K562 (cell line): Measurements from ENCODE around the gene ARHGAP22. TPM values are rescaled to one million over a fixed set of nuclear protein-coding genes. Genes with fewer than 3 reads are reported as not detected.

Source experiments
- ATAC-seq: fragments of 200-7000 bp; cut with Tn5 transposase; 3 replicates; pipeline ENCODE4 v1.9.1; 2020; ENCODE audit warnings: moderate library complexity
- BruUV-seq: library from RNA; stranded (reverse); fragments of 400-500 nt; replicated peaks from 2 replicates; lab custom pipeline; 2021; lab: Mats Ljungman, UMichigan
- CTCF ChIA-PET: fragments of 300-600 bp; formaldehyde crosslinking; extraction: SDS; loops from one replicate; lab custom pipeline; 2021; ENCODE audit warnings: low intra/inter-chr PET ratio; lab: Yijun Ruan, JAX
- POLR2A ChIA-PET: fragments of 300-600, 350-650 bp; sonication (Branson Sonifier 250); formaldehyde crosslinking; extraction: SDS; loops from one replicate; lab custom pipeline; 2021; ENCODE audit warnings: antibody characterized with exemption, inconsistent platforms; lab: Yijun Ruan, JAX
- DNase-seq, 4 experiments: peaks; one replicate each; pipeline versions ENCODE4 v3.0.0 to v3.0.0-alpha.2; 2011 to 2018; ENCODE audit warnings: low spot score in 3 of 4, mixed read lengths in 3 of 4; ENCODE audit errors: extremely low read depth in 1 of 4
- FAIRE-seq: peaks from 2 replicates; lab custom pipeline; 2011; peaks lifted over from hg19 to GRCh38; lab: Jason Lieb, UNC
- H2AFZ ChIP-seq: 2 replicates; pipeline ENCODE4 v1.6.0; 2011; ENCODE audit warnings: low read depth, low read length, control low read depth, inconsistent platforms
- H3K27ac ChIP-seq: fragments of 200-600 bp; 3 replicates; pipeline ENCODE4 v1.8.0; 2011; ENCODE audit warnings: low read depth, mild to moderate bottlenecking, control low read depth, inconsistent platforms, low read length, moderate library complexity, mixed read lengths; ENCODE audit errors: extremely low read depth
- H3K27me3 ChIP-seq, 2 experiments: fragments of 300-600 bp in 1 of 2; 2 replicates in 1 of 2; 3 replicates in 1 of 2; pipeline versions ENCODE4 v1.6.0 to v1.8.0; 2011; ENCODE audit warnings: inconsistent platforms in 2 of 2, low read length in 2 of 2, mild to moderate bottlenecking in 1 of 2, mixed read lengths in 1 of 2, moderate library complexity in 1 of 2; ENCODE audit not compliant: control insufficient read depth in 2 of 2, insufficient read depth in 2 of 2
- H3K36me3 ChIP-seq: fragments of 300-600 bp; 3 replicates; pipeline ENCODE4 v1.8.0; 2011; ENCODE audit warnings: mild to moderate bottlenecking, low read length, inconsistent platforms; ENCODE audit not compliant: control insufficient read depth, insufficient read depth
- H3K4me1 ChIP-seq, 2 experiments: fragments of 200-600 bp in 1 of 2; replicated peaks in 1 of 2; 2 replicates in 1 of 2; 3 replicates in 1 of 2; pipeline versions ENCODE4 v1.5.1 to v1.8.0; 2011; ENCODE audit warnings: inconsistent platforms in 2 of 2, low read length in 2 of 2, mild to moderate bottlenecking in 1 of 2, mixed read lengths in 1 of 2, moderate library complexity in 1 of 2; ENCODE audit not compliant: control insufficient read depth in 2 of 2, insufficient read depth in 2 of 2
- H3K4me2 ChIP-seq: 2 replicates; pipeline ENCODE4 v1.6.1; 2011; ENCODE audit warnings: low read length, control low read depth, inconsistent platforms, mixed read lengths; ENCODE audit not compliant: insufficient read depth
- H3K4me3 ChIP-seq: fragments of 200-600 bp; sonication (generic), shearing (Covaris generic); 2 replicates; pipeline ENCODE4 v1.5.1; 2016; ENCODE audit warnings: control low read depth, inconsistent platforms
- H3K79me2 ChIP-seq: fragments of 200-600 bp; 3 replicates; pipeline ENCODE4 v1.8.0; 2011; ENCODE audit warnings: low read length, inconsistent platforms; ENCODE audit not compliant: control insufficient read depth, insufficient read depth
- H3K9ac ChIP-seq, 2 experiments: 2 replicates each; pipeline versions ENCODE4 v1.6.0 to v1.6.1; 2011; ENCODE audit warnings: low read depth in 2 of 2, low read length in 2 of 2, control low read depth in 1 of 2, inconsistent platforms in 1 of 2, mild to moderate bottlenecking in 1 of 2, mixed read lengths in 1 of 2; ENCODE audit not compliant: insufficient read depth in 1 of 2
- H3K9me1 ChIP-seq: one replicate; pipeline ENCODE4 v1.6.0; 2011; ENCODE audit warnings: inconsistent platforms, mild to moderate bottlenecking, low read length, moderate library complexity; ENCODE audit not compliant: control insufficient read depth, insufficient read depth
- H3K9me3 ChIP-seq: replicated peaks from 2 replicates; pipeline ENCODE4 v1.5.1; 2011; ENCODE audit warnings: low read depth, low read length, inconsistent platforms; ENCODE audit not compliant: control insufficient read depth, insufficient read depth
- H4K20me1 ChIP-seq: replicated peaks from 2 replicates; pipeline ENCODE4 v1.6.1; 2011; ENCODE audit warnings: low read length, inconsistent platforms, mixed read lengths; ENCODE audit not compliant: control insufficient read depth, insufficient read depth
- E2F6 ChIP-seq, 2 experiments: IDR thresholded peaks; 2 replicates each; pipeline ENCODE4 v1.6.1; 2011; ENCODE audit warnings: borderline replicate concordance in 1 of 2, control low read depth in 1 of 2, low read depth in 1 of 2, low read length in 1 of 2, mild to moderate bottlenecking in 1 of 2, mixed read lengths in 1 of 2, moderate library complexity in 1 of 2; ENCODE audit not compliant: insufficient read depth in 1 of 2, insufficient read length in 1 of 2, poor library complexity in 1 of 2, severe bottlenecking in 1 of 2; ENCODE audit errors: extremely low read depth in 1 of 2
- HLTF ChIP-seq: fragments of 450-650 bp; IDR thresholded peaks from 2 replicates; pipeline ENCODE4 v1.6.1; 2016
- ZNF766 ChIP-seq: fragments of 200-800 bp; sonication (Bioruptor generic); conservative IDR thresholded peaks from 2 replicates; pipeline ENCODE4 v1.6.1; 2016; ENCODE audit warnings: missing genetic modification characterization, missing compliant biosample characterization
- WGBS: fragments of 100-300 bp; shearing (Covaris generic); methylation state at CpG from one replicate; pipeline ENCODE4 v1.1.6; 2016; ENCODE audit warnings: low coverage, mixed read lengths; ENCODE audit not compliant: insufficient coverage; ENCODE audit errors: missing lambda C conversion rate; 5-methylcytosine and 5-hydroxymethylcytosine counted together
- in situ Hi-C: fragments of 300-500 bp; cut with MboI; formaldehyde crosslinking; loops from 4 replicates; pipeline ENCODE4 v1.15.0; 2018; ENCODE audit warnings: inconsistent platforms, mixed read lengths
- intact Hi-C: fragments of 100-400 bp; cut with micrococcal nuclease; formaldehyde crosslinking; loops from 2 replicates; pipeline ENCODE4 v1.14.2; 2022
- polyA plus RNA-seq, 8 experiments: library from polyadenylated mRNA; depleted of rRNA in 4 of 8; stranded (reverse) in 5 of 8; unstranded in 3 of 8; fragments of >200 nt; fragmentation: Nextera tagmentation in 2 of 8; fragmentation: Illumina TruSeq in 1 of 8; extraction: Ambion mirVana in 2 of 8; extraction: Trizol in 1 of 8; gene quantifications; 2 replicates each; pipeline versions ENCODE4 v1.2.1 to v1.2.3, GENCODE V29; 2011 to 2014; ENCODE audit warnings: inconsistent platforms in 1 of 8, missing spikeins in 1 of 8
- total RNA-seq, 7 experiments: library from RNA; depleted of rRNA in 6 of 7; stranded (reverse); fragments of >200 nt in 6 of 7; fragmentation: Illumina TruSeq in 2 of 7; extraction: Trizol in 2 of 7; gene quantifications; 2 replicates each; pipeline versions ENCODE4 v1.2.1 to v1.2.3, GENCODE V29; 2011 to 2021; ENCODE audit warnings: low replicate concordance in 1 of 7

Gene ARHGAP22
- total and polyA plus RNA-seq, 9 of the 15 experiments (the other 6 are each of a cell fraction or from before 2014, with no cell fraction given): 1.3 to 28.1 (median 12.7) TPM

- Histone ChIP-seq H3K27ac (peak overlapping the region; percentile 40), H3K4me1 (peaks cover 73 to 85% of the 10 kb centered on the region in 2 experiments), H2AFZ (no peak overlapping the region), H3K9ac (peak overlapping the region; percentile 11 to 82; a peak in 3 of 4 replicates), H3K36me3 (peaks cover 31% of the 10 kb centered on the region), H3K4me3 (no peak overlapping the region), H3K79me2 (peaks cover 60% of the 10 kb centered on the region), H3K9me3 (peaks cover 4% of the 10 kb centered on the region), H3K4me2 (no peak overlapping the region), H3K27me3 (no peaks in the 10 kb centered on the region), H4K20me1 (no peaks in the 10 kb centered on the region), H3K9me1 (no peaks in the 10 kb centered on the region)
- in situ Hi-C loops (no loop called here), intact Hi-C loops (no loop called here)
- no peak for FAIRE-seq
- TF ChIP-seq E2F6 (IDR thresholded peaks at IDR 0.05; ENCODE audit: borderline replicate concordance in 1 of 2, extremely low read depth in 1 of 2, insufficient read depth in 1 of 2, insufficient read length in 1 of 2, low read depth in 1 of 2, low read length in 1 of 2, poor library complexity in 1 of 2, severe bottlenecking in 1 of 2) (peak in 1 of 2 experiments; percentile 17), ZNF766 (CRISPR knock-in tag) (0 out of 2 replicates have a peak, but pooled peaks have one; percentile 16), HLTF (no peak)
- no TSS peak for BruUV-seq
- CTCF ChIA-PET: no interaction called here
- no peak for ATAC-seq
- 71% methylated on average over 4 of the region's 4 CpGs for WGBS
- POLR2A ChIA-PET: interaction anchor here (1.0 to 1.5 kb wide), 3 partner anchors 9 to 19 kb away, joined by 3 to 6 read pairs (median 3); no protein-coding TSS in a partner anchor
- no peak for DNase-seq
These were observed 129.0 kb downstream of the ARHGAP22 start for GRCh38 chr10:48475943-48476278.
